Adrenal gland (tissue), 12 donors: ENCODE measurements around the gene DOK3. TPM values are rescaled to one million over a fixed set of nuclear protein-coding genes. Genes with fewer than 3 reads are reported as not detected.

ENCODE experiments used
- DNase-seq, 7 donors: peaks; one replicate each; pipeline ENCODE4 v3.0.0-alpha.2; 2019 to 2020
- H3K27ac ChIP-seq, 5 donors: fragments of 200-600 bp; sonication (generic) in 4 of 5; 1 replicate in 3 of 5; 2 replicates in 2 of 5; pipeline versions ENCODE4 v1.5.1 to v1.8.0; 2016 to 2020; ENCODE audit warnings: mild to moderate bottlenecking in 1 of 5
- H3K27me3 ChIP-seq: fragments of 200-600 bp; 2 replicates; pipeline ENCODE4 v1.8.0; 2021
- H3K36me3 ChIP-seq, 2 donors: fragments of 200-600 bp; replicated peaks in 1 of 2; 1 replicate in 1 of 2; 2 replicates in 1 of 2; pipeline versions ENCODE4 v1.5.1 to v1.8.0; 2018 to 2022
- H3K4me1 ChIP-seq, 2 donors: fragments of 200-600 bp; replicated peaks in 1 of 2; 1 replicate in 1 of 2; 2 replicates in 1 of 2; pipeline versions ENCODE4 v1.5.1 to v1.8.0; 2018 to 2021
- H3K4me3 ChIP-seq, 4 donors: fragments of 200-600 bp; sonication (generic) in 3 of 4; one replicate each; pipeline ENCODE4 v1.5.1; 2016 to 2018
- H3K9me3 ChIP-seq, 3 donors: fragments of 200-600 bp; sonication (generic) in 1 of 3; replicated peaks in 1 of 3; 1 replicate in 2 of 3; 2 replicates in 1 of 3; pipeline versions ENCODE4 v1.5.1 to v1.8.0; 2016 to 2021
- POLR2A ChIP-seq, 2 donors: fragments of 450-650 bp; IDR thresholded peaks; one replicate each; pipeline ENCODE4 v1.6.1; 2017; ENCODE audit warnings: antibody characterized with exemption in 2 of 2, mild to moderate bottlenecking in 2 of 2, moderate library complexity in 1 of 2
- WGBS, 4 donors: extraction: QIAGEN DNeasy Blood & Tissue Kit in 2 of 4; methylation state at CpG; one replicate each; pipeline versions ENCODE4 v1.1.5 to v1.1.7; 2013 to 2017; 5-methylcytosine and 5-hydroxymethylcytosine counted together
- intact Hi-C, 2 donors: fragments of 100-400 bp; cut with DNase I; formaldehyde crosslinking; loops; one replicate each; pipeline versions ENCODE4 v1.14.1 to v1.15.0; 2022 to 2023
- polyA plus RNA-seq, 3 donors: library from polyadenylated mRNA; stranded (reverse); fragments of 200-250 nt in 2 of 3; fragments of 350-450 nt in 1 of 3; fragmentation: Illumina TruSeq in 1 of 3; extraction: RNeasy Lipid Tissue Mini Kit (QIAGEN cat#74804) in 1 of 3; gene quantifications; one replicate each; pipeline ENCODE4 v1.2.3, GENCODE V29; 2013 to 2014
- total RNA-seq, 9 donors: library from RNA; depleted of rRNA in 4 of 9; stranded (reverse); fragments of >200 nt in 4 of 9; fragments of 120-200 nt in 1 of 9; fragmentation: NEBNext Ultra II Directional in 1 of 9; extraction: Animal tissue kit (Norgen Biotek cat#: 25700) in 1 of 9; gene quantifications; one replicate each; pipeline versions ENCODE4 v1.1.0 to v1.2.4, GENCODE V29; 2013 to 2023
- TF ChIP-seq, protein P1 (sequence below), 6 experiments: fragments of 450-650 bp in 4 of 6; fragments of 200-600 bp in 2 of 6; sonication (generic) in 1 of 6; IDR thresholded peaks; 1 replicate in 5 of 6; 2 replicates in 1 of 6; pipeline versions ENCODE4 v1.5.1 to v1.8.0; 2016 to 2021; ENCODE audit warnings: antibody characterized with exemption in 6 of 6, mild to moderate bottlenecking in 2 of 6, moderate library complexity in 1 of 6
- donor health status: healthy with polysubstance abuse.
- donor health status: Bipolar disorder and iron deficiency.
- donor health status: DM: yes; HTN: yes; CAD: no.
- donor health status: DM: no; HTN: no; CAD: no.
- donor health status: DM: no; HTN: no; CAD: no.
- donor health status: DM: yes; HTN: yes; CAD: no.

Gene DOK3
- total and polyA plus RNA-seq, 12 donors, result 1.5 to 49.1 (median 11.3) TPM

DNA sequence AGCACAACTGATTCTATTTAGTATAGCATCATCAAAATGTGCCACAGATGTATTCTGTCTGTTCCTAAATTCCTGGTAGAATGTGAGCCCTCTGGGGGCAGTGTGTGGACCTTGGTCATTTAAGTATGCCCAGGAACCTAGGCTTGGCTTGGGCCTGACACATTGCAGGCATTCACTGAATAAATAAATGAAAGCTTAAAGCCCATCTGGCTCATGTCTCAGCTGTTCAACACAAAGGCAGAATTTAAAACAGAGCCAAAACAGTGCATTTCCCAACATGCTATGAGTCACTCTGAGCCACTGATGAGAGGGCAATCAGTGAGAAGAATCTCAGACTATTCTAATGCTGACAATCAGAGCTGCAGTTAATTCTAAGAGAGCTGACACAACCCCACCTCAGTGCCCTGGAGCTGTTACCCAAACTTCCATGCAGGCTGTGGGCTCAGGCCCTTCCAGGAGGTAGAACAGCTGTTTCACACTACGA lies 36.7 kb upstream of the DOK3 start:
- H3K36me3 ChIP-seq, result no peaks in the 10 kb centered on the region
- peak overlapping the region; percentile 84 to 95 (median 86) for H3K27ac ChIP-seq
- H3K4me3 ChIP-seq, result no peak overlapping the region
- no peaks in the 10 kb centered on the region for H3K27me3 ChIP-seq
- intact Hi-C loops, result no loop called here
- no peaks in the 10 kb centered on the region for H3K9me3 ChIP-seq
- TF ChIP-seq, protein P1, sequence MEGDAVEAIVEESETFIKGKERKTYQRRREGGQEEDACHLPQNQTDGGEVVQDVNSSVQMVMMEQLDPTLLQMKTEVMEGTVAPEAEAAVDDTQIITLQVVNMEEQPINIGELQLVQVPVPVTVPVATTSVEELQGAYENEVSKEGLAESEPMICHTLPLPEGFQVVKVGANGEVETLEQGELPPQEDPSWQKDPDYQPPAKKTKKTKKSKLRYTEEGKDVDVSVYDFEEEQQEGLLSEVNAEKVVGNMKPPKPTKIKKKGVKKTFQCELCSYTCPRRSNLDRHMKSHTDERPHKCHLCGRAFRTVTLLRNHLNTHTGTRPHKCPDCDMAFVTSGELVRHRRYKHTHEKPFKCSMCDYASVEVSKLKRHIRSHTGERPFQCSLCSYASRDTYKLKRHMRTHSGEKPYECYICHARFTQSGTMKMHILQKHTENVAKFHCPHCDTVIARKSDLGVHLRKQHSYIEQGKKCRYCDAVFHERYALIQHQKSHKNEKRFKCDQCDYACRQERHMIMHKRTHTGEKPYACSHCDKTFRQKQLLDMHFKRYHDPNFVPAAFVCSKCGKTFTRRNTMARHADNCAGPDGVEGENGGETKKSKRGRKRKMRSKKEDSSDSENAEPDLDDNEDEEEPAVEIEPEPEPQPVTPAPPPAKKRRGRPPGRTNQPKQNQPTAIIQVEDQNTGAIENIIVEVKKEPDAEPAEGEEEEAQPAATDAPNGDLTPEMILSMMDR (IDR thresholded peaks at IDR 0.05), result no peak
- peak; percentile 8 to 50 for TF ChIP-seq POLR2A (IDR thresholded peaks at IDR 0.05)
- peaks cover 31 to 44% of the 10 kb centered on the region in 2 donors for H3K4me1 ChIP-seq
- DNase-seq, result peak in 6 of 7 donors; percentile 66 to 85 (median 74)
- 31 to 50% (median 41%) methylated on average over 1 of the region's 1 CpG for WGBS, 4 donors

DNA sequence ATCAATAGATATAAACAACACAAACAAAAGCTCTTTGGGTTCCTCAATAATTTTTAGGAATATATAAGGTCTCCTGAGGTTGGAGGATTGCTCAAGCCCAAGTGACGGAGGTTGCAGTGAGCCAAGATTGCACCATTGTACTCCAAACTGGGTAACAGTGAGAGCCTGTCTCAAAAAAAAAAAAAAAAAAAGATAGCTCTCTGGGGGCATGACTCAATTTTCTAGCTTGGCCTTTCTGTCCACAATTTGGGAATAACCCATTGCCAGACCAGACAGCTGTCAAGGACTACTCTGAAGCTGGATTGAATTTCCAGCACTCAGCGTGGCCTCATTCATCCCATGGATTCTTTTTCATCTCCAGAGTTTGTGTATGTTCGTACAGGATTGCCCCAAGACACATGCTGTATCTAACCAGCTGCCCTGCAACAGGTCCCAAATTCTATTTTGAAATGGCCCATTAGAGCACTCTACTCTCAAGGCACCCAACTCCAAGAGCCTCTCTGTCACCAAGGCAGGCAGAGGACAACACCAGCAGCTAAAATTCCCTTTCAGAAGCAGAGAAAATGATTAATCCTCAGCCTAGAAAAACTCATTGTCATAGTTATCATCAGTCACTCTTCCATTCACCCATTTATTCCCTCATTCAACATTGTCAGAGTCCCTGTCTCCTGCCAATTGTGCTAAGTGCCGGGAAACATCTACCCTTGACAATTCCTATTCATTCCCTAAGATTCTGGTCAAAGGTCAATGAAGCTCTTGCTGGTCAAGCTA lies 36.0 kb upstream of the DOK3 start:
- Histone ChIP-seq H3K27ac (peak overlapping the region; percentile 84 to 95 (median 86)), H3K36me3 (no peaks in the 10 kb centered on the region), H3K4me3 (no peak overlapping the region), H3K27me3 (no peaks in the 10 kb centered on the region), H3K4me1 (peaks cover 31 to 44% of the 10 kb centered on the region in 2 donors), H3K9me3 (no peaks in the 10 kb centered on the region)
- intact Hi-C loops, result no loop called here
- DNase-seq, result peak; percentile 65 to 95 (median 87)
- peak in 1 of 2 donors; percentile 10 for TF ChIP-seq POLR2A (IDR thresholded peaks at IDR 0.05)
- TF ChIP-seq, protein P1 (IDR thresholded peaks at IDR 0.05), result no peak
- 23 to 35% (median 28%) methylated on average over 4 of the region's 4 CpGs for WGBS, 4 donors

DNA sequence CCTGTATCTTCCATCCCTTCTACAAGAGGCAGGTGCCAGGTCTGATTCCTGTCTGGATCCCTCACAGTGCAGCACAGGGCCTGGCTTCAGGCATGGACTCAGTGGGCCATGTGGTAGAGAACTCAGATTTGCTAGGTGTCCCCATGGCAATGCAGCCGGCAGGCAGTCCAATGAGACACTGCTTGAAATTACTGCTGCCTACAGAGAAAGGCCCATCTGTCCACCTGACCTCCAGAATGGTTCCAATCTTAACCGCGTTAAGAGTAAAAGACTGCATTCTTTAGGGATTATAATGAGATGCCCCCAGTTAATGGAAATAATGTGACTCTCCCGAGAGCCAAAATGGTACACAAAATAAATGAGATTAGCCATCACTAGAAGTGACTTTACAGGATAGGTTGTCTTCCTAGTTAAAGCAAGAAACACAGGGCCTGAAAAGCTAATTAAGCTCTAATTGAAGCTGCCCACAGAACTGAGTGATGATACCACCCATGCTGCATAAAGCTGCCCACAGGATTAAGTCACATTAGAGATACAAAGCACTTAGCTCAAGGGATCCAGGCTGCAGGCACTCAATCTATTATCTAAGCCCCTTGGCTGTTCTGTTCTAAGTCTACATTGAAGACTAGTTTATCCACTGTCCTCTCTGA lies 33.3 kb upstream of the DOK3 start:
- Histone ChIP-seq H3K9me3 (no peaks in the 10 kb centered on the region), H3K27me3 (no peaks in the 10 kb centered on the region), H3K27ac (no peak overlapping the region), H3K4me3 (no peak overlapping the region), H3K36me3 (no peaks in the 10 kb centered on the region), H3K4me1 (peaks cover 31 to 49% of the 10 kb centered on the region in 2 donors)
- intact Hi-C loops, result no loop called here
- 89 to 97% (median 93%) methylated on average over 4 of the region's 4 CpGs for WGBS, 4 donors
- DNase-seq, result no peak
- TF ChIP-seq, protein P1 (IDR thresholded peaks at IDR 0.05), result no peak
- TF ChIP-seq POLR2A (IDR thresholded peaks at IDR 0.05), result no peak

DNA sequence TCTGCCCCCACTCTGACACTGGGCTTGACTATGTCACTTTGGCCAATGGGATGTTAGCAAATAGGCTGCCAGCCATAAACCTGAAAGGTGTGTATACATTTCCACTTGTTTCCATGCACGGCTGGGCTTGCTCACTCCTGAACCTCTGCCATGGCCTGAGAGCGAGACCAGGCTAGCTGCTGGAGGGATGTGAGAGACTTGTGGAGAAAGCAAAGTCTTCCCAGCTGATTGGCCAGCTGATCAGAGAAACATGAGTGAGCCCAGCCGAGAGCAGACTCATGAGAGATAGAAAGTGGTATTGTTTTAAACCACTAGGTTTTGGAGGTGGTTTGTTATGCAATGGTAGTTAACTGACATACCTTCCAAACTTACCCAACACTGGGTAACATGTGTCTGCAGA lies 30.8 kb upstream of the DOK3 start:
- peak overlapping the region in 1 of 5 donors; percentile 1 for H3K27ac ChIP-seq
- intact Hi-C loops, result no loop called here
- WGBS, 4 donors, result 86 to 100% (median 92%) methylated on average over 2 to 3 of the region's 3 CpGs
- TF ChIP-seq POLR2A (IDR thresholded peaks at IDR 0.05), result no peak
- TF ChIP-seq, protein P1 (IDR thresholded peaks at IDR 0.05), result no peak
- DNase-seq, result no peak
- H3K9me3 ChIP-seq, result no peaks in the 10 kb centered on the region
- H3K4me3 ChIP-seq, result no peak overlapping the region
- H3K27me3 ChIP-seq, result no peaks in the 10 kb centered on the region
- H3K36me3 ChIP-seq, result peaks cover 0 to 21% of the 10 kb centered on the region in 2 donors
- H3K4me1 ChIP-seq, result peaks cover 15 to 40% of the 10 kb centered on the region in 2 donors
